Measurements from ENCODE around the gene MYD88.

DNA sequence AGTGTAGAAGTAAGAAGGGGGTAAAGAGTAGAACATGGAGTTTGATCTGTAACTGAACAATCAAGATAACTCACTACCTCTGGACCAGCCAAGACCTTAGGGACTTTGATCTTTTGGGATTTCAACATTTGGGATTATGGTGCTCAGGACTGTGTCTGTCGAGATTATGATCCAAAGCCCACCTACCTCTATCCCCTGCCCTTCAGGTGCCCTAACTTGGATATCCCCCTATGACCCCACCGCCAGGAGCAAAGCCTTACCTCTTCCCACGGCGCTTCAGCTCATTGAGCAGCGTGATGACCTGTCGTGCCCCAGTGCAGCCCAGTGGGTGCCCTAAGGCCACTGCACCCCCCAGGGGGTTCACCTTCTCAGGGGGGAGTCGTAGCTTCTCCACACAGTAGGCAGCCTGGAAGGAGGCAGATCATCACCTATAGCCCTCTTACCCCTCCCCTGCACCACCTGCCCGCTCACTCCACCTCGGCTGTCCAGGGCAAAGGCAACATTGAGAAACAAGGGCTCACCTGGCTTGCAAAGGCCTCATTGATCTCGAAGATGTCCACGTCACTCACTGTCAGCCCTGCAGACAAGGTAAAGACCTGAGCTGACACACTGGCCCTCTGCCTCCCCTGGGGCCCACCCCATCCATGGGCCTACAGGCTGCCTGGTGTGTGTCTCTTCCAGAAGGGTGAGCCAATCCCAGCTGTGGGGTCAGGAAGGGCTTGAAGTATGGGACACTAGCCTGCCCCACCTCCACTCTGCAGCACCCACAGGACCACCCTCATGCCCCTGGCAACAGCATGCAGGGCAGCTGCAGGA lies 12.9 kb upstream of the MYD88 start:
- TF ChIP-seq EZH2 (IDR thresholded peaks at IDR 0.05; ENCODE audit: insufficient read depth, low read length), result no peak
- TF ChIP-seq, protein P1, sequence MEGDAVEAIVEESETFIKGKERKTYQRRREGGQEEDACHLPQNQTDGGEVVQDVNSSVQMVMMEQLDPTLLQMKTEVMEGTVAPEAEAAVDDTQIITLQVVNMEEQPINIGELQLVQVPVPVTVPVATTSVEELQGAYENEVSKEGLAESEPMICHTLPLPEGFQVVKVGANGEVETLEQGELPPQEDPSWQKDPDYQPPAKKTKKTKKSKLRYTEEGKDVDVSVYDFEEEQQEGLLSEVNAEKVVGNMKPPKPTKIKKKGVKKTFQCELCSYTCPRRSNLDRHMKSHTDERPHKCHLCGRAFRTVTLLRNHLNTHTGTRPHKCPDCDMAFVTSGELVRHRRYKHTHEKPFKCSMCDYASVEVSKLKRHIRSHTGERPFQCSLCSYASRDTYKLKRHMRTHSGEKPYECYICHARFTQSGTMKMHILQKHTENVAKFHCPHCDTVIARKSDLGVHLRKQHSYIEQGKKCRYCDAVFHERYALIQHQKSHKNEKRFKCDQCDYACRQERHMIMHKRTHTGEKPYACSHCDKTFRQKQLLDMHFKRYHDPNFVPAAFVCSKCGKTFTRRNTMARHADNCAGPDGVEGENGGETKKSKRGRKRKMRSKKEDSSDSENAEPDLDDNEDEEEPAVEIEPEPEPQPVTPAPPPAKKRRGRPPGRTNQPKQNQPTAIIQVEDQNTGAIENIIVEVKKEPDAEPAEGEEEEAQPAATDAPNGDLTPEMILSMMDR (IDR thresholded peaks at IDR 0.05; ENCODE audit: insufficient read depth, low read depth, low read length), result no peak

All from astrocyte (in vitro differentiated cells and primary cell).